H9 (cell line): Measurements from ENCODE around the gene PAX6. TPM values are rescaled to one million over a fixed set of nuclear protein-coding genes. Genes with fewer than 3 reads are reported as not detected.

Source experiments
- DNase-seq: peaks from one replicate; pipeline ENCODE4 v3.0.0-alpha.2; 2017
- H2AFZ ChIP-seq: one replicate; pipeline ENCODE4 v1.6.1; 2013; ENCODE audit warnings: mild to moderate bottlenecking, low read length, control low read depth, moderate library complexity
- H2AK5ac ChIP-seq: 2 replicates; pipeline ENCODE4 v1.6.1; 2013; ENCODE audit warnings: low read length, control low read depth, mixed read lengths; ENCODE audit not compliant: insufficient read length
- H2BK120ac ChIP-seq: one replicate; pipeline ENCODE4 v1.6.1; 2013; ENCODE audit warnings: low read depth, mild to moderate bottlenecking, low read length, control low read depth, inconsistent platforms; ENCODE audit not compliant: poor library complexity, severe bottlenecking
- H2BK12ac ChIP-seq: 2 replicates; pipeline ENCODE4 v1.6.1; 2013; ENCODE audit warnings: low read length, control low read depth, mixed read lengths, low read depth; ENCODE audit not compliant: insufficient read length
- H2BK15ac ChIP-seq: 2 replicates; pipeline ENCODE4 v1.6.1; 2013; ENCODE audit warnings: low read depth, low read length, control low read depth
- H2BK20ac ChIP-seq: one replicate; pipeline ENCODE4 v1.6.1; 2013; ENCODE audit warnings: low read depth, mild to moderate bottlenecking, low read length, control low read depth, inconsistent platforms; ENCODE audit not compliant: poor library complexity, severe bottlenecking
- H2BK5ac ChIP-seq: 2 replicates; pipeline ENCODE4 v1.6.1; 2013; ENCODE audit warnings: low read length, control low read depth, mixed read lengths; ENCODE audit not compliant: insufficient read length
- H3K14ac ChIP-seq: 2 replicates; pipeline ENCODE4 v1.6.1; 2013; ENCODE audit warnings: low read length, control low read depth; ENCODE audit not compliant: insufficient read depth
- H3K18ac ChIP-seq: 2 replicates; pipeline ENCODE4 v1.6.1; 2013; ENCODE audit warnings: low read depth, mild to moderate bottlenecking, mixed read lengths, low read length, control low read depth; ENCODE audit not compliant: insufficient read length
- H3K23ac ChIP-seq: 2 replicates; pipeline ENCODE4 v1.6.1; 2013; ENCODE audit warnings: low read length, control low read depth, mixed read lengths, low read depth; ENCODE audit not compliant: insufficient read length
- H3K23me2 ChIP-seq: 2 replicates; pipeline ENCODE4 v1.6.1; 2013; ENCODE audit warnings: low read depth, mild to moderate bottlenecking, mixed read lengths, low read length, control low read depth; ENCODE audit not compliant: insufficient read length, poor library complexity, severe bottlenecking
- H3K27ac ChIP-seq: 2 replicates; pipeline ENCODE4 v1.5.1; 2013; ENCODE audit warnings: low read length, control low read depth, mixed read lengths, low read depth; ENCODE audit not compliant: insufficient read length
- H3K27me3 ChIP-seq: 2 replicates; pipeline ENCODE4 v1.6.1; 2013; ENCODE audit warnings: low read length, control low read depth, inconsistent platforms; ENCODE audit not compliant: insufficient read depth
- H3K4ac ChIP-seq: 2 replicates; pipeline ENCODE4 v1.6.1; 2013; ENCODE audit warnings: low read depth, mild to moderate bottlenecking, control low read depth, inconsistent platforms, low read length, moderate library complexity
- H3K4me1 ChIP-seq: 2 replicates; pipeline ENCODE4 v1.6.1; 2013; ENCODE audit warnings: low read length, control low read depth, inconsistent platforms; ENCODE audit not compliant: insufficient read depth
- H3K4me2 ChIP-seq: 2 replicates; pipeline ENCODE4 v1.6.1; 2013; ENCODE audit warnings: low read length, control low read depth, mixed read lengths; ENCODE audit not compliant: insufficient read length, insufficient read depth
- H3K56ac ChIP-seq: 2 replicates; pipeline ENCODE4 v1.6.1; 2013; ENCODE audit warnings: low read depth, mild to moderate bottlenecking, mixed read lengths, low read length, control low read depth; ENCODE audit not compliant: insufficient read length
- H3K79me1 ChIP-seq: 2 replicates; pipeline ENCODE4 v1.6.1; 2013; ENCODE audit warnings: low read depth, mild to moderate bottlenecking, moderate library complexity, low read length, control low read depth, inconsistent platforms; ENCODE audit not compliant: insufficient read depth, poor library complexity, severe bottlenecking
- H3K79me2 ChIP-seq: 2 replicates; pipeline ENCODE4 v1.6.1; 2013; ENCODE audit warnings: low read length, control low read depth, inconsistent platforms; ENCODE audit not compliant: insufficient read depth
- H3K9ac ChIP-seq: 2 replicates; pipeline ENCODE4 v1.6.1; 2013; ENCODE audit warnings: low read length, control low read depth, mixed read lengths; ENCODE audit not compliant: insufficient read length; ENCODE audit errors: extremely low read depth
- H3K9me3 ChIP-seq: one replicate; pipeline ENCODE4 v1.6.1; 2013; ENCODE audit warnings: low read depth, low read length, inconsistent platforms; ENCODE audit not compliant: control insufficient read depth
- H3T11ph ChIP-seq: one replicate; pipeline ENCODE4 v1.6.1; 2013; ENCODE audit warnings: mild to moderate bottlenecking, low read length, control low read depth, inconsistent platforms
- H4K20me1 ChIP-seq: one replicate; pipeline ENCODE4 v1.6.1; 2013; ENCODE audit not compliant: control insufficient read depth, insufficient read length, insufficient read depth
- H4K5ac ChIP-seq: 2 replicates; pipeline ENCODE4 v1.6.1; 2013; ENCODE audit warnings: low read depth, mild to moderate bottlenecking, mixed read lengths, low read length, control low read depth; ENCODE audit not compliant: insufficient read length
- H4K8ac ChIP-seq: replicated peaks from 2 replicates; pipeline ENCODE4 v1.6.1; 2013; ENCODE audit warnings: low read length, control low read depth, mixed read lengths, low read depth; ENCODE audit not compliant: insufficient read length
- H4K91ac ChIP-seq: 2 replicates; pipeline ENCODE4 v1.6.1; 2013; ENCODE audit warnings: low read depth, mild to moderate bottlenecking, moderate library complexity, mixed read lengths, low read length, control low read depth; ENCODE audit not compliant: insufficient read length
- H3K27ac Mint-ChIP-seq, 3 experiments: 2 replicates in 2 of 3; 3 replicates in 1 of 3; pipeline ENCODE4 v1.8.0; 2020 to 2021; ENCODE audit warnings: mixed read lengths in 3 of 3, mild to moderate bottlenecking in 1 of 3, moderate library complexity in 1 of 3
- H3K27me3 Mint-ChIP-seq: 2 replicates; pipeline ENCODE4 v1.8.0; 2021; ENCODE audit warnings: low read depth, mild to moderate bottlenecking, moderate library complexity, mixed read lengths
- H3K36me3 Mint-ChIP-seq, 3 experiments: 2 replicates in 2 of 3; 3 replicates in 1 of 3; pipeline ENCODE4 v1.8.0; 2020 to 2021; ENCODE audit warnings: low read depth in 3 of 3, mixed read lengths in 3 of 3; ENCODE audit not compliant: insufficient read depth in 1 of 3
- H3K4me1 Mint-ChIP-seq, 2 experiments: 2 replicates each; pipeline ENCODE4 v1.8.0; 2020; ENCODE audit warnings: mixed read lengths in 2 of 2
- H3K4me3 Mint-ChIP-seq, 2 experiments: 2 replicates in 1 of 2; 3 replicates in 1 of 2; pipeline ENCODE4 v1.8.0; 2020 to 2021; ENCODE audit warnings: mild to moderate bottlenecking in 2 of 2, mixed read lengths in 2 of 2, moderate library complexity in 1 of 2
- H3K9me3 Mint-ChIP-seq, 2 experiments: 2 replicates in 1 of 2; 3 replicates in 1 of 2; pipeline ENCODE4 v1.8.0; 2020; ENCODE audit warnings: mild to moderate bottlenecking in 2 of 2, mixed read lengths in 2 of 2, moderate library complexity in 1 of 2
- WGBS: extraction: QIAGEN DNeasy Blood & Tissue Kit; methylation state at CpG from one replicate; pipeline ENCODE4 v1.1.7; 2013; ENCODE audit warnings: missing lambda C conversion rate, low lambda C conversion rate, mixed read lengths; ENCODE audit not compliant: insufficient read length; ENCODE audit errors: extremely low coverage; 5-methylcytosine and 5-hydroxymethylcytosine counted together
- total RNA-seq: library from RNA; stranded (reverse); gene quantifications from 2 replicates; pipeline ENCODE4 v1.2.1, GENCODE V29; 2021
- TF ChIP-seq, protein P1 (sequence below): fragments of 200-600 bp; sonication (generic); conservative IDR thresholded peaks from 3 replicates; pipeline ENCODE4 v1.8.0; 2021; ENCODE audit warnings: antibody characterized with exemption, mild to moderate bottlenecking

PAX6 gene
- total RNA-seq, 1 experiment from 2014 or later = not detected

GRCh38 chr11:31812383-31813381, 1.6 kb upstream of the PAX6 start:
- no peak for DNase-seq
- H3K27me3 Mint-ChIP-seq = peaks cover 99% of the 10 kb centered on the region
- H2BK120ac ChIP-seq = no peak overlapping the region
- H3K18ac ChIP-seq = no peak overlapping the region
- H3K79me2 ChIP-seq = no peaks in the 10 kb centered on the region
- peaks cover 0 to 3% of the 10 kb centered on the region in 2 experiments; a peak in 4 of 5 replicates for H3K9me3 Mint-ChIP-seq
- H3K56ac ChIP-seq = no peak overlapping the region
- H3K9me3 ChIP-seq = no peaks in the 10 kb centered on the region
- peaks cover 33 to 70% of the 10 kb centered on the region in 2 experiments for H3K4me1 Mint-ChIP-seq
- no peaks in the 10 kb centered on the region for H3K4me1 ChIP-seq
- no peak overlapping the region for H3K27ac ChIP-seq
- no peak overlapping the region for H3K9ac ChIP-seq
- no peak overlapping the region for H3K27ac Mint-ChIP-seq
- no peak overlapping the region for H2BK20ac ChIP-seq
- no peaks in the 10 kb centered on the region; a peak in 1 of 7 replicates for H3K36me3 Mint-ChIP-seq
- peak overlapping the region; percentile 30 to 86 for H3K4me3 Mint-ChIP-seq
- H2BK12ac ChIP-seq = no peak overlapping the region
- no peak overlapping the region for H2BK15ac ChIP-seq
- no peak overlapping the region for H3K4ac ChIP-seq
- H4K8ac ChIP-seq = no peak overlapping the region
- no peak overlapping the region for H3K14ac ChIP-seq
- WGBS = no CpG with 5 or more reads among the region's 63 CpGs
- no peak overlapping the region for H2AK5ac ChIP-seq
- H4K5ac ChIP-seq = no peak overlapping the region
- no peak overlapping the region for H3K23ac ChIP-seq
- peaks cover 91% of the 10 kb centered on the region for H3K27me3 ChIP-seq
- H4K20me1 ChIP-seq = peaks cover 3% of the 10 kb centered on the region
- H3K4me2 ChIP-seq = peak overlapping the region; percentile 94
- H3T11ph ChIP-seq = no peak overlapping the region
- H2AFZ ChIP-seq = no peak overlapping the region
- TF ChIP-seq, protein P1, sequence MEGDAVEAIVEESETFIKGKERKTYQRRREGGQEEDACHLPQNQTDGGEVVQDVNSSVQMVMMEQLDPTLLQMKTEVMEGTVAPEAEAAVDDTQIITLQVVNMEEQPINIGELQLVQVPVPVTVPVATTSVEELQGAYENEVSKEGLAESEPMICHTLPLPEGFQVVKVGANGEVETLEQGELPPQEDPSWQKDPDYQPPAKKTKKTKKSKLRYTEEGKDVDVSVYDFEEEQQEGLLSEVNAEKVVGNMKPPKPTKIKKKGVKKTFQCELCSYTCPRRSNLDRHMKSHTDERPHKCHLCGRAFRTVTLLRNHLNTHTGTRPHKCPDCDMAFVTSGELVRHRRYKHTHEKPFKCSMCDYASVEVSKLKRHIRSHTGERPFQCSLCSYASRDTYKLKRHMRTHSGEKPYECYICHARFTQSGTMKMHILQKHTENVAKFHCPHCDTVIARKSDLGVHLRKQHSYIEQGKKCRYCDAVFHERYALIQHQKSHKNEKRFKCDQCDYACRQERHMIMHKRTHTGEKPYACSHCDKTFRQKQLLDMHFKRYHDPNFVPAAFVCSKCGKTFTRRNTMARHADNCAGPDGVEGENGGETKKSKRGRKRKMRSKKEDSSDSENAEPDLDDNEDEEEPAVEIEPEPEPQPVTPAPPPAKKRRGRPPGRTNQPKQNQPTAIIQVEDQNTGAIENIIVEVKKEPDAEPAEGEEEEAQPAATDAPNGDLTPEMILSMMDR = no peak
- H3K79me1 ChIP-seq = no peaks in the 10 kb centered on the region
- H4K91ac ChIP-seq = no peak overlapping the region
- H2BK5ac ChIP-seq = no peak overlapping the region
- peaks cover 28% of the 10 kb centered on the region for H3K23me2 ChIP-seq
